ENCODE results near the gene CCDC33.

CCDC33 gene

DNA sequence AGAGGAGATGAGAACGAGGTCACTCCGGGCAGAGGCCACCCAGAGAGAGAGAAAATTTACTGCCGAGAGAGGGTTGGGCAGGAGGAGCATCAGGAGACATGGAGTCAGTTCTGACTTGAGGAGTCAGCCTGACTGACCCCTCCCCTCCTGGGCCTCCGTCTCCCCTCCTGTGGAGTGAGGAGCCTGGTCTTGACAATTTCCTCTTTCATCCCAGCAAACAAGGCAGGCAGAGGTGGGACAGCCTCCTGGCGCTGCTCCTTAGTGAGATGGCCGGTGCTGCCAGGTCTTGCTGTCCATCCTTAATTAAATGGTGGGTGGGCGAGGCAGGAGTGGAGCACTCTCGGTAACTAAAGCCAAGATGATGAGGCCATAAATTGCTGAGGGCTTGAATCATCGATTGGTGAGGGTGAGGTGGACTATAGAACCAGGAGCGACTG, 70.7 kb downstream of the CCDC33 start:
- Histone ChIP-seq H3K9me3 (no peaks in the 10 kb centered on the region), H3K4me1 (ENCODE audit: control insufficient read depth in 1 of 2, insufficient read depth in 1 of 2, low read depth in 1 of 2, low read length in 1 of 2) (no peaks in the 10 kb centered on the region), H3K36me3 (no peaks in the 10 kb centered on the region), H3K27ac (no peak overlapping the region), H3K27me3 (peaks cover 56% of the 10 kb centered on the region), H3K4me3 (ENCODE audit: low read depth in 1 of 2, low read length in 1 of 2) (no peak overlapping the region)
- TF ChIP-seq CTCF (IDR thresholded peaks at IDR 0.05) = no peak

DNA sequence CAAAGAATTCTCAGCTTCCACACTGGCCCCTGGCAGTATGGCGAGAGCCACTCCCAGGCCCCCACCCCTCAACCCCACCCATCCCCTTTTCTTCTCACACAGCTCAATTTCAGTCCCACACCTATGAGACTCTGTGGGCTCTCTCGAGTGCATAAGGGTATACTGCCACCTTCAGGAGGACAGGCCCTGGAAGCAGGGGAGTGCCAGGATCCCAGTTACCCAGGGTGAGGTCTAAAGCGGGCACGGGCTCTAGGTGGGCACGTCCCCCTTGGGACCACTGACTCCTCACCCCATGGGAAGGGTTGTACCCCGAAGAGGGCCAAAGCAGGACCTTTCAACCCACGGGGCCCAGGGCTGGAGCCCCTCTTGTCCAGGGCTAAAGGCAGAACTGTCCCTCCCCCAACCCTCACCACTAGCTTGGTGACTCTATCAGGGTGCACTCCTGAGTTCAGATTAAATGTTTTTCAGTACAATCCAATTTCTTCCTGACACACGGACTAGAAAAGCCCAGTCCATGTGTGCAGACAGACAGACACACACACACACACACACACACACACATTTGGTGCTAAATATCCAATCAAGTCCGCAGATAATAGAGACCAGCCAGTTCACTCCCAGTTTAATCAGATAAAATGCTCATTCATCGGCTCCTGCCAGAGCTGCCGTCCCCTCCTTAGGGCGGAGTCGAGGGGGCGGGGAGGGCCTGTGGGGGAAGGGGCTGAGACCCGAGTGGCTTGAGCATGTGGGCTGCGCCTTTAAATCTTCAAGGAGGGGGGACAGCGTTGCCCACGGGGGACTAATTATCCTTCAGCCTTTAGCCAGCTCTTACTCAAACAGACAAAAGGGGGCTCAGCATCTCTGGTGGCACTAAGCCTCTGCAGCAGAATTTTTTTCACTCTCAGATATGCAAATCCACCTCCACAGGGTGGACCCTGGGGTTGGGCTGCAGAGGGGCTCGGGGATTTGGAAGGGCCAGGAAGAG, 72.0 kb downstream of the CCDC33 start:
- Histone ChIP-seq H3K9me3 (no peaks in the 10 kb centered on the region), H3K27me3 (peaks cover 43% of the 10 kb centered on the region), H3K4me1 (ENCODE audit: control insufficient read depth in 1 of 2, insufficient read depth in 1 of 2, low read depth in 1 of 2, low read length in 1 of 2) (no peaks in the 10 kb centered on the region), H3K36me3 (no peaks in the 10 kb centered on the region), H3K27ac (no peak overlapping the region), H3K4me3 (ENCODE audit: low read depth in 1 of 2, low read length in 1 of 2) (no peak overlapping the region)
- no peak for TF ChIP-seq CTCF (IDR thresholded peaks at IDR 0.05)

GRCh38 chr15:74311734-74312444, 75.8 kb downstream of the CCDC33 start:
- no peak for TF ChIP-seq CTCF (IDR thresholded peaks at IDR 0.05)
- H3K27ac ChIP-seq = no peak overlapping the region
- no peaks in the 10 kb centered on the region for H3K9me3 ChIP-seq
- H3K27me3 ChIP-seq = peaks cover 37% of the 10 kb centered on the region
- H3K36me3 ChIP-seq = no peaks in the 10 kb centered on the region
- H3K4me1 ChIP-seq (ENCODE audit: control insufficient read depth in 1 of 2, insufficient read depth in 1 of 2, low read depth in 1 of 2, low read length in 1 of 2) = no peaks in the 10 kb centered on the region
- no peak overlapping the region for H3K4me3 ChIP-seq (ENCODE audit: low read depth in 1 of 2, low read length in 1 of 2)

GRCh38 chr15:74312445-74313007, 76.4 kb downstream of the CCDC33 start:
- H3K27ac ChIP-seq = no peak overlapping the region
- H3K36me3 ChIP-seq = no peaks in the 10 kb centered on the region
- H3K4me1 ChIP-seq (ENCODE audit: control insufficient read depth in 1 of 2, insufficient read depth in 1 of 2, low read depth in 1 of 2, low read length in 1 of 2) = no peaks in the 10 kb centered on the region
- peaks cover 36% of the 10 kb centered on the region for H3K27me3 ChIP-seq
- no peak overlapping the region for H3K4me3 ChIP-seq (ENCODE audit: low read depth in 1 of 2, low read length in 1 of 2)
- TF ChIP-seq CTCF (IDR thresholded peaks at IDR 0.05) = no peak
- no peaks in the 10 kb centered on the region for H3K9me3 ChIP-seq

DNA sequence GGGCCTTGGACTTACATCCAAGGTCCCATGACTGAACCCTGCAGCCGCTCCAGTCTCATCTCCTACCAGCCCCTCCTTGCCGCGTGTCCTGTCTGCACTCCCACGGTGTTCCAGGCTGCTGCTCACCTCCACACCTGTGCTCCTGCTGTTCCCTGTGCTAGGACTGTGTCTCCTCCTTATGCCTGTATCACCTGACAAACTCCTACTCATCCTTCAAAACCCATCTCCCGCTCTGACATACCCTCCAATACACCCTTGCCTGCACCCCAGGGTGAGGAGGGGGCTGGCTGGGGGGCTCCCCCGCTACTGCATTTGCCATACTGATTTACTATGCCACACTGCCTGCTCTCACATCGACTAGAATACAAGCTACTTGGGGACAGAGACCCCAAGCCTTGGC, 77.8 kb downstream of the CCDC33 start:
- Histone ChIP-seq H3K4me1 (ENCODE audit: control insufficient read depth in 1 of 2, insufficient read depth in 1 of 2, low read depth in 1 of 2, low read length in 1 of 2) (no peaks in the 10 kb centered on the region), H3K27ac (no peak overlapping the region), H3K4me3 (ENCODE audit: low read depth in 1 of 2, low read length in 1 of 2) (no peak overlapping the region), H3K27me3 (peaks cover 25% of the 10 kb centered on the region), H3K36me3 (no peaks in the 10 kb centered on the region), H3K9me3 (no peaks in the 10 kb centered on the region)
- TF ChIP-seq CTCF (IDR thresholded peaks at IDR 0.05) = no peak

Data from neutrophil (primary cell).